GM18499 (cell line): Measurements from ENCODE around the gene GCDH.
"Not testable (repeated sequence)": the region's sequence is repeated elsewhere in the genome, so short reads cannot be mapped to it uniquely, and the experiment has no call there.

Experiments
- ATAC-seq: cut with Tn5 transposase; IDR thresholded peaks from one replicate; pipeline ENCODE4 v1.9.1; 2021; ENCODE audit warnings: moderate number of reproducible peaks; ENCODE audit not compliant: insufficient read depth, unreplicated experiment

GCDH gene

DNA sequence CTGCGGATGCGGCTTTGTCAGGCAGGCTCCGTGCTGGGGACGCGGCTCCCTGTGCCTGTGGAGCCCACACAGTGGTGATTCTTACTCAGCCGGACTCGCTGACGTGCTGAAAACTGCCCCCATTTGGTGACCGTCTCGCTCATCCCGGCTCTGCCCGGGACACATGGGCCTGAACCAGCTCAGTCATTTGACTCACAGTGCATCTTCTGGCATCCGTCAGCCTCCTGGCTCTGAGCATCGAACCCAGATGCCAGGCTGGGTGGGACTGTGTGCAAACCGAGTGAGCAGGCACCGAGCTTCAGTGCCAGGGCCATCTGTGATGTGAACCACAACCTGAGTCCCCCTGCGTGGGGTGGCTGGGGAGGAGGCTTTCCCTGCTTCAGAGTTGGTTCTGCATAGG is 5.5 kb downstream of the GCDH start:
- no peak for ATAC-seq

DNA sequence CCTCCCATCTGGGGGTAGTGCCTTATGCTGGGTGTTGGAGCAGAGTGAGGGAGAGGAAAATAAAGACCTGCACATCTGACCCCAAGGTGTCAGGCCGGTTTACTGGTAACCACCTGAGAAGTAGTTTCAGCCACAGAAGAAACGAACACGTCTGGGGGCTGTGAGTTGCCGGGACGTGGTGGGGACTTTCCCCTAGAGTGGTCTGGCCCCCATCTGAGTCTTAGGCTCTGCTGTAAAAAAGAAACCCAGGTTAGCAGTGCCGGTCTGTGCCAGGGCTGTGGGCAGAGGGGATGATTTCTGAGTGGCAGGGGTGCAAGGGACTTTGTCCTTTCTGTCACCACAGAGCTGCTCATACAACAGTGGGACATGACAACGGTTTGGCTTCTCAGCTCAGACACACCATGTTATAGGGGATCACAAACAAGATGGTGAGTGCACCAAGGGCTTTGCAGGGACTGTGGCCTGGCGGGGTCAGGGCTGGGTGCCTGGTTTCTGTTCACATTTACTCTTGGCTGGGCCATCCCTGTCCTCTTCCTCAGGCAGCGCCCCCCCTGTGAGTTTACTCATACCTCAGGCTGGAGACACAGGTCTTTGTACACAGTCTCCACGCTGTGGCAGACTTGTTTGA is 9.0 kb downstream of the GCDH start:
- ATAC-seq = no peak

DNA sequence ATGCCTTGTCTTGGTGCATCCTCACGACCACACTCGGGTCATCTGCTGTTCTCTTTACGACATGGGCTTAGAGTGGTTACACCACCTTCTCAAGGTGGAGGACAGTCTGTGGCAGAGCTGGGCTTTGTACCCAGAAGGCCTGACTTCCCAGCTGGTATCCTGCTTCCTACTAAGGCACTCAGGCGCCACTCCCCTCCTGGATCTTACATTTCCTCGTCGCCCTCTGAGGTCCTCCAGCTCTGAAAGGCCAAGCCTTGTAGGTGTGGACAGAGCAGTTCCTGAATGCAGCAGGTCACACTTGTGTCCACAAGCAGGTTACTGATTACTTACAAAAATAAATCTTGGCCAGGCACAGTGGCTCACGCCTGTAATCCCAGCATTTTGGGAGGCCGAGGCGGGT is 16.2 kb downstream of the GCDH start:
- ATAC-seq = no peak

DNA sequence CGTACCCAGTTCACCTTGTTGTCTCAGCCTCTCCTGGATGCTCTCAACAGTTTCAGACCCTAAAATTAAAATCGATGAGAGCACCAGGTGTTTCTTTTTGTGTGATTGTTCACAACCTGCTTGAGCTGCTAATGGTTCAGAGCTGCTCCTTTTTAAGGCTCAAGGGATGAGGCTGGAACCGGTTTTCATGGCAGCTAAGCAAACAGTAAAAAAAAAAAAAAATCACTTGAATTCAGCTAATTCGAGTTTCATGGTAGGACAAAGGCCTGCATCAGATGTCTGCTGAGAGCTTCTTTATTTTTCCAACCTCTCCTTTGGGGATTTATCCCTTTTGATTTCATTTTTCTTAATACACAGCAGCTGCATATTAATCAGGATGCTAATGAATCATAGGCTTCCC is 21.6 kb downstream of the GCDH start:
- no peak for ATAC-seq

DNA sequence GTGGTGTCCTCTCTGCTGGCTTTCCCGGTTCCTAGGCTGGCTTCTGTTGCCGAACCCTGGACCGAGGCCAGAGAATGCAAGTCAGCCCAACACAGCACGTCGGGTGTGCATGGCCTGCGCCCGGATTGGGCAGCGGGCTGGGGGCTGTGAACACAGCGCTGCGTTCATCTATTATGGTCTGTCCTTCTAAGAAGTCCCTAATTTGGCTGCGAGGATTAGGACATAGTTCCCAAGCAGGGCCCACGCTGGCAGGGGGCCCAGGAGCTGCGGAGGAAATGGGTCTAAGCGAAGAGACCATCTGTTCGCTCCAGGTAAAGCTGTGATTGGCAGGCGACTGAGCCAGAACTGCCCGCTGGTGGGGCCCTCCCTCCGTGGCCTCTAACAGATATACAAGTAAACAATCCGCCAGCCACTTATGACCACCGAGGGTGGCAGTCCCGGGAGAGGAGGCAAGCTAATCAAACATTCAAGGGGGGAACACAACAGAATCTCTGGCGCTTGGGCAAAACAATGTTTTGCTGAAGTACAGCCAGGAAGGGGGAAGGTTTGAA is 22.1 kb downstream of the GCDH start:
- no peak for ATAC-seq

DNA sequence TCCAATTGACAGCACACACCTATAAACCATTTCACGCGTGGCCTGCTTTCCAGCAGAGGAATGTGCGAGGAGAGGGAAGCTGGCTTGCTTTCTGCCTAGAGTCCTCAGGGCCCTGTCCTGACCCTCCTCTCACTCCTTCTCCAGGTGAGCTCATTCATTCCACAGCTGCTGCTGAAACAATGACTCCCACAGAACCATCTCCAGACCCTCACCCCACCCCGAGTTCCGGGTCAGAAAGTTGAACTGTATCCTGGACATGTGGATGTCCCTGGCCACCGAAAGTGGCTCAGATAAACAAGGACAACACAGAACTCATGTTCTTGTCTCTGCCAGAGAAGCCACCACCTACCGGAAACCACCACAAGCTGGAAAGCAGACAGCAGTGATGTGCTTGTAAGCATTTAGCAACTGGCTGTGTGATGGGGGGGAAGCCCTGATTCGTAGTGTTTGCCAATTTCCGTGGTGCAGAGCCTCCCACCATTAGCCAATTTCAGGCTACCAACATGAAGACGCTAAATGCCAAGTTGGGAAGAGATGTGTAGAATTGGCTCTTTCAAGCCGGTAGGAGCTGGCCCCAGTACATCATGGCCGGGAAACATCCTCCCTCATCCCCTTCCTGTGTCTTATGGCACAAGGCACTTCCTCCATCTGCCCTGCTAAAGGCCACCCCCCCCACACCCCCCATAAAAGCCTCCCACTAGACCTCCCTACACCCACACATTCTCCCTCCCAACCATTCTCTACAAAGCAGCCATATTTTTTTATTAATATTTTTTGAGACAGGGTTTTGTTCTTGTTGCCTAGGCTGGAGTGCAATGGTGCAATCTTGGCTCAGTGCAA is 23.1 kb downstream of the GCDH start:
- ATAC-seq = no peak

DNA sequence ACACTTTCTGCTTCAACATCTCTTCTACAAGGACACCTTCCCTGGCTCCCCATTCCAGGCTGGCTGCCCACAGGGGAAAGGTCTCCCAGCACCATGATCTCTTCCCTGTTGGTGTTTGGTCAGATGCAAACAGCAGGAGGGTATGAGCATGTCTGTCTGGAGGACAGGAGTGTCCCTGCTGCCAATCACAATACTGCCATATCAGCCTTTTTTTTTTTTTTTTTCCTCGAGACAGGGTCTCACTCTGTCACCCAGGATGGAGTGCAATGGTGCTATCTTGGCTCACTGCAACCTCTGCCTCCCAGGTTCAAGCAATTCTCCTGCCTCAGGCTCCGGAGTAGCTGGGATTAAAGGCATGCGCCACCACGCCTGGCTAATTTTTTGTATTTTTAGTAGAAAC is 24.9 kb downstream of the GCDH start:
- not testable (repeated sequence) for ATAC-seq

DNA sequence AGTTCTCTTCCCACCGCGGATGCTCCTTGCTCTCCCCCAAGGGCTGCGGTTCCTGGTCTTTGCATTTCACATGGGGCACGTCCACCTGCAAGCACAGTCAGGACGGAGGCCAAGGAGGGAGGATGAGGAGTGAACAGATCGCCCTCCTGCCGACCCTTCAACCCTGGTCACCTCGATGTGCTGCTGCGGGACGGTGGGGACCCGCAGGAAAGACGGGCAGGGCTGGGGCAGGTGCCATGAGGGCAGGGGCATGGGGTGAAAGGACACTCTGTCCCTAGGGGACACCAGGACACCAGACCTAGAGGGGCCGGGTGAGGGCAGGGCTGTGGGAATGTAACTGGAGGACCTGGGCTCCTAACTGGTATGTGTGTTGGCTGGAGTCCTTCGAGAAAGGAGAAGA is 27.3 kb downstream of the GCDH start:
- no peak for ATAC-seq

DNA sequence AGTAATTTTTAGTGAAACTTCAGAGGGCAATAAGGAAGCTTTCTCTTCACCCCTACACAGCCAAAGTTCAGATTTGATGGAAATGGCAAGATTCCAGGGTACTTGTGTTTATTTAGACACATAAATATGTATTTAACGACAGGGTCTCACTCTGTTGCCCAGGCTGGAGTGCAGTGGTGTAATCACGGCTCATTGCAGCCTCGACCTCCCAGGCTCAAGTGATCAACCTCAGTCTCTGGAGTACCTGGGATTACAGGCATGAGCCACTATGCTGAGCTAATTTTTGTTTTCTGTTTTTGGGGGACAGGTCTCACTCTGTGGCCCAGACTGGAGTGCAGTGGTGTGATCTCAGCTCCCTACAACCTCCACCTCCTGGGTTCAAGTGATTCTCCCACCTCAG is 30.1 kb downstream of the GCDH start:
- ATAC-seq = no peak

DNA sequence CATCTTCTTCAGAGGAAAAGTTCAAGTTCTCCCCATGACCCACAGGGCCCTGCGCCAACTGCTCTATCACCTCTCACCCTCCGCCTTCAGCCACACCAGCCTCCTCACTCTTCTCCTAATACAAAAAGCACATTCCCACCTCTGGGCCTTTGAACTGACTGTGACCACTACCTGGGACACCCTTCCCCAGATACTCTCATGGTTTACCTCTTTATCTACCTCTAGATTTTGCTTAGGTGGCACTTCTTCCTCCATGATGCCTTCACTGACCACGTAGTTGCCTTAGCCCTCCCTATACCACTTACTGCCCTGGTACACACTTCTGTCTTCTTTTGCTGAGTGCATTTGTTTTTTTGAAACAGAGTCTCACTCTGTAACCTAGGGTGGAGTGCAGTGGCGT is 32.0 kb downstream of the GCDH start:
- ATAC-seq = no peak

DNA sequence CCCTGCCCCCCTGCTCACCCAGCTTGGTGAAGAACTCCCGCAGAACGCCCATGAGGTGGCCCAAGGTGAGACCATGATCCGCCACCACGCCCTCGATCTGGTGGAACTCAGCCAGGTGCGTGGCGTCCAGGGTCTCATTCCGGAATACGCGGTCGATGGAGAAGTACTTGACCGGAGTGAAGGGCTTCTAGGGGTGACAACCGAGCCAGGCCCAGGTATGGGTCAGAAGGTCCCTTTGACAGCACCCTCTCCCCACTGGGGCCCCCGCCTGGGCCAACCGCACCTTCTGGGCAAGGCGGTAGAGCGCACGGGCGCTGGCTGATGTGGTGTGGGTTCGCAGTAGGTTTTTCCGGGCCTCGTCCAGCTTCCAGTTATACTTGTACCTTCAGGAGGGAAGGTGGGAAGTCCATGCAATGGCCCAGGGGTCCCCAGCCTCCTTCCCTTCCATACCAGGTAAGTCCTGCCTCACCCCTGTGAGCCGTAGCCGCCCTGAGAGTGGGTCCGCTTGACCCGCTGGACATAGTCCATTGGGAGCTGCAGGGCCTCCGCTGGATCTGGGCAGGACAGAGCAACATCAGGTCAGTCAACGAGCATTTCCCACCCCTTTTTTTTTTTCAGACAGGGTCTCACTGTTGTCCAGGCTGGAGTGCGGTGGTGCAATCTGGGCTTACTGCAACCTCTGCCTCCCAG is 33.8 kb downstream of the GCDH start:
- no peak for ATAC-seq

DNA sequence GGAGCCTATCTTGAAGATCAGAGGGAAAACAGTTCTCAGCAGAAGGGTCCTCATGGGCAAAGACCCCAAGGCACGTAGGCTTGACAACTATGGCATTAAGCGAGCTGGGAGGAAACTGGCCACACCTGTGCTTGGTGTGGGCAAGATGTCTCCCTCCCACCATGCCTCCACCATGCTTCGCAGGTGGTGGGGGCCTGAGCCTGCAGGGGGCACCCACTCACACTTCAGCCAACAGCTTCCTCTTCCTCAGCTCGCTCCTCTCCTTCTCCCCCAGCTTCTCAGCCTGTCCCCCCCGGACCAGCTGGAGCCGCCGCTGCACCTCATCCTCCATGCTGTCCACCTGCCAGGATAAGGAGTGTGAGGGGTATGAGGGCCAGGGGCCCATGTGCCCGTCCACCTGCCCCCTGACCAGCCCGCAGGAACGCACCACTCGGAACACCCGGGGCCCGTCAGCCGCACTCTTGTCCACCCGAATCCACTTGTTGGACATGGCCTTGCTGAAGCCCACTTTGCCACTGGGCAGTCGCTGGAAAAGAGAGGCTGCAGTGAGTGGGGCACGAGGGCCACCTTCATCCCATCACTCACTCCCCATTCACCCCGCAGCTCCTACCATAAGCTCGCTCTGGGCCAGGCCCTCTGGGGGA is 39.2 kb downstream of the GCDH start:
- ATAC-seq = no peak

DNA sequence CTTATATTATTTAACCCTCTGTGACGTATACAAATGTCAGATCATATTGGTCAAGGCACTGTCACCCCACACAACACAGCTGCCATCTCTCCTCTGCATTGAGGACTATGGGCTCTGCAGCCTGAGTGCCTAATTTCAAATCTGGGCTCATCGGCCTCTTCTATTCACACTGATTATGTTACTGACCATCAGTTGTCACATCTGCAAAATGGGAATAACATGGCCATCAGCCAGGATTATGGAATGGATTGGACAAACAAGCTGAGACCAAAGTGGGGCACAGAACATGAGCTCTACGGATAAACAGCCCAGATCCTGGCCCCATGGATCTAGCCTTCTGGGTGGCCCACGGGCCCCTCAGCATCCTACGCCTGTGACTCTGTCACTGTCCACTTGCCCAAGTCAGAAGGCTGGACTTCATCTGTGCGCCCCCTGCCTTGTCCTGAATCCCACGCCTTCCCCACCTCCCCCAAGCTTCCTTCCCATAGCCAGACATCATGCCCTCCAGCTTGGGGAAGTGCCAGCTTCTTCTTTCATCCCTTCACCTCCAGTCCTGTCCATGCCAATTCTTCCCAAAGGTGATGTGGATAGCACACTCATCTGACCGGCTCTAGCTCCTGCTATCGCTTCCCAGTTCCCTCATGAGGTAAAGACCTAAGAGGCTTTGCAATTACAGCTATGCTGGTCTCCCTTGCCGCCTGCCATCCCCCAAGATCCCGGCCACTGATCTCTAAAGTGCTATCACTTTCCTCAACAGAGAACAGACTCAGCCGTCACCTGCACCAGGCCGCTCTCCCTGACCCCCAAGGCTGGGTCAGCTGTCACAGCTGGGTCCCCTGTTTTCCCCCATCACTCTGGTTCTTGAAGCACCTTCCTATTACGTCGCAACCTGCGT is 41.7 kb downstream of the GCDH start:
- ATAC-seq = no peak

DNA sequence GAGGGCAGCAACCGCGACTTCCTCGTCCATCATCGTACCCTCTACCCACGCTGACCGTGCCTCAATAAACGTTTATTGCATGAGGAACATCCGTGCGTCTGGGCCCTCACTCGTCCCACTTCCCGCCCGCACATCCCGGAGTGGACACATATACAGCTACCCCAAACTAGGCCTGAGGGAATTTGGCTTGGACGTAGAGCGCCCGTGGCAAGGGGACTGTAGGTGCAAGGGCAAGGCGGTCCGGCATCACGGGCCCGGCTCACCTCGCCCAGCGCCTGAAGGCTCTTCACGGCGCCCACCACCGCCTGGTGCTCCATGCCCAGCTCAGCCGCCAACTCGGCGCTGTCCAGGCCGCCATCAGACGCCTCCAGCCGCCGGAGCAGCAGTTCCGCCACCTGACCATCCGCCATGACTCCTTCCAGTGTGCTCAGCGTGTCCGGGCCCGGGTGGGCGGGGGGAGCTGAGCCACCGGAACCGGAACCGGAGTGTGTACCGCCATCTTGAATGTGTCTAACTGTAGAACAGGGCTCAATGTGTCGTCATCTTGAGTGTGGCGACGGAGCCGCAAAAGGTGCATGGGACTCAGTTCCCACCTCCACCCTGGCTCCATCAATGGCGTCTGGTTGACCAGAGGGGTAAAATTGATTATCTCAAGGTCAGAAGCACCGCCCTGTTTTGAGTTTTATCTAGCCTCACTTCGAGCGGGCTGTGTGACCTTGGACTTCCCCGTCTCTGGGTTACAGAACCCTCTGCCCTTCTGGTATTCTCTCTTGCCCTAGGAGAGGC is 42.5 kb downstream of the GCDH start, which contains the start of gene FARSA:
TSS of gene FARSA (minus strand) at position 425 of the 786 bp plus-strand sequence. CDS start at position 410, 15 bp downstream.
- ATAC-seq = no peak

DNA sequence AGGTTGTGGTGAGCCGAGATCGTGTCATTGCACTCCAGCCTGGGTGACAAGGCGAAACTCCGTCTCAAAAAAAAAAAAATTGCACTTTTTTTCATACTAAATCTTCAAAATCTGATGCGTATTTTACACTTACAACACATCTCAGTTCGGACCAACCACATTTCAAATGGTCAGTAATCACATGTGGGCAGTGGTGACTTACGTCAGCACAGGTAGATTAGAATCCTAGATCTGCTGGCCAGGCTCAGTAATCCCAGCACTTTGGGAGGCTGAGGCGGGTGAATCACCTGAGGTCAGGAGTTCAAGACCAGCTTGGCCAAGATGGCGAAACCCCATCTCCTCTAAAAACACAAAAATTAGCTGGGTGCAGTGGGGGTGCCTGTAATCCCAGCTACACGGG is 44.1 kb downstream of the GCDH start:
- no peak for ATAC-seq

DNA sequence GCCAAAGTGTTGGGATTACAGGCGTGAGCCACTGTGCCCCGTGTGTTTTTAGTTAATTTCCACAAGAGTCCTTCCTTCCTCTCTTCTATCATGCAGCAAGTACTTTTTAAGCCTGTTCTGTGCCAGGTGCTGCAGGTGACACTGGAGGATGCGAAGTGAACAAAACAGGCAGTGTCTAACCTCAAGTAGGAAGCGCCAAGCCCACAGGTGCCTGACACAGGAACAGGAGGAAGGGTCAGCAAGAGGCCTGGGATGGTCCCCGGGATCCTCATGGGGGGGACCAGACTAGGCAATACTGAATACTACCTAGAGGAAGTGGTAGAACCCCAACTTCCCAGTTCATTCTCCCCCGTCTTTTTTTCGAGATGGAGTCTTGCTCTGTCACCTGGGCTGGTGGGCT is 45.6 kb downstream of the GCDH start:
- no peak for ATAC-seq

DNA sequence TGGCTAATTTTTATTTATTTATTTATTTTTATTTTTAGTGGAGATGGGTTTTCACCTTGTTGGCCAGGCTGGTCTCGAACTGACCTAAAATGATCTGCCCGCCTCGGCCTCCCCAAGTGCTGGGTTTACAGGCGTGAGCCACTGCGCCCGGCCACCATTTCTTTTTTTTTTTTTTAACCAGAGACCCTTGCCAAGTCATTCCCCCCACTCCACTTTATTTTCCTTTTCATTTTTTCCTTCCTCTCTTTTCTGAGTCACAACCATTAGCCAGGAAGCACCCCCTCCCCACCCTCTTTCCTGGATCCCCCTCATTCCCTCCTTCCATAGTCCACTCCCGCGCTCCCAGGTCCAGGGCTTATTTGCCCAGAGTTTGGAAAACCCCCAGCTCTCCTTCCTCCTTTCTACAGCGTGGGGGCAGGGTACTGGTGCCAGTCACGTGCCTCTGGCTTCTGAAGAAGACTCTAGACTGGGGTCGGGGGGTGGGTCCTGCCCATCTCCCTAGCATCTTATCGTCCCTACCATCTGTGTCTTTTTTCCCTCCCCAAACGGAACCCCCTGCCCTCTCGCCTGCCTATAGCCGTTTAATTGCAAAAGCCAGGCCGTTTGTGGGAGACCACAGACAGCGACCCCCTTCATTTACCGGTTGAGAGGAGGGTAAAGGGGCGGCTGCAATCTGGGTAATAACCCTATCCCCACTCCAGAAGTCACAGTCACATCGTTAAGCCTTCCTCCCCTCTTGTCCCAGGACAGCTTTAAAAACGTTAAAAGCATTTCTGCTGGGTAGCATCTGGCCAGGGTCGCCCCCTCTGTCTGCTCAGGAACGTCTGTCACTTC is 46.4 kb downstream of the GCDH start:
- ATAC-seq = no peak
